GM23338 (cell line): ENCODE results near the gene GSTK1. TPM values are rescaled to one million over a fixed set of nuclear protein-coding genes. Genes with fewer than 3 reads are reported as not detected.

Experiments used
- ATAC-seq: fragments of 200-7000 bp; cut with Tn5 transposase; 3 replicates; pipeline ENCODE4 v1.9.1; 2020
- DNase-seq: peaks from one replicate; pipeline ENCODE4 v3.0.0-alpha.2; 2015; ENCODE audit warnings: low spot score
- H2AFZ ChIP-seq: fragments of 200-600 bp; sonication (generic); 2 replicates; pipeline ENCODE4 v1.8.0; 2016; ENCODE audit warnings: antibody characterized with exemption, mild to moderate bottlenecking, moderate library complexity
- H3F3A ChIP-seq: fragments of 200-600 bp; sonication (generic); replicated peaks from 2 replicates; pipeline ENCODE4 v1.8.0; 2017; ENCODE audit warnings: antibody characterized with exemption, mixed run types, low read depth
- H3K27ac ChIP-seq: fragments of 200-600 bp; sonication (generic); 2 replicates; pipeline ENCODE4 v1.6.1; 2016; ENCODE audit warnings: low read depth
- H3K27me3 ChIP-seq: fragments of 200-600 bp; sonication (generic); 2 replicates; pipeline ENCODE4 v1.8.0; 2016; ENCODE audit warnings: mild to moderate bottlenecking, mixed run types, moderate library complexity; ENCODE audit not compliant: insufficient read depth
- H3K36me3 ChIP-seq: fragments of 200-600 bp; sonication (generic); 2 replicates; pipeline ENCODE4 v1.8.0; 2016; ENCODE audit warnings: mild to moderate bottlenecking; ENCODE audit not compliant: insufficient read depth
- H3K4me1 ChIP-seq: fragments of 200-600 bp; sonication (generic); 2 replicates; pipeline ENCODE4 v1.8.0; 2016; ENCODE audit warnings: mild to moderate bottlenecking, moderate library complexity; ENCODE audit not compliant: insufficient read depth
- H3K4me2 ChIP-seq: fragments of 200-600 bp; sonication (generic); 2 replicates; pipeline ENCODE4 v1.7.1; 2017; ENCODE audit warnings: mixed run types
- H3K4me3 ChIP-seq: fragments of 200-600 bp; sonication (generic); 2 replicates; pipeline ENCODE4 v1.6.1; 2016; ENCODE audit warnings: mixed run types
- H3K79me2 ChIP-seq: fragments of 200-600 bp; sonication (generic); replicated peaks from 2 replicates; pipeline ENCODE4 v1.8.0; 2017; ENCODE audit warnings: mild to moderate bottlenecking; ENCODE audit not compliant: insufficient read depth
- H3K9me2 ChIP-seq: fragments of 200-600 bp; sonication (generic); 2 replicates; pipeline ENCODE4 v1.8.0; 2017; ENCODE audit not compliant: insufficient read depth
- H4K20me1 ChIP-seq: fragments of 200-600 bp; sonication (generic); replicated peaks from 2 replicates; pipeline ENCODE4 v1.8.0; 2017; ENCODE audit warnings: mild to moderate bottlenecking; ENCODE audit not compliant: insufficient read depth
- H3K27ac Mint-ChIP-seq: 2 replicates; pipeline ENCODE4 v1.8.0; 2020; ENCODE audit warnings: inconsistent platforms, mild to moderate bottlenecking, moderate library complexity, mixed read lengths
- H3K27me3 Mint-ChIP-seq: 3 replicates; pipeline ENCODE4 v1.8.0; 2022; ENCODE audit warnings: low read depth, mild to moderate bottlenecking, moderate library complexity, mixed read lengths, inconsistent platforms; ENCODE audit not compliant: insufficient read depth, poor library complexity
- H3K36me3 Mint-ChIP-seq: 3 replicates; pipeline ENCODE4 v1.8.0; 2021; ENCODE audit warnings: low read depth, mild to moderate bottlenecking, inconsistent platforms, moderate library complexity, mixed read lengths
- H3K4me1 Mint-ChIP-seq: 3 replicates; pipeline ENCODE4 v1.8.0; 2020; ENCODE audit warnings: mild to moderate bottlenecking, inconsistent platforms, mixed read lengths
- H3K4me3 Mint-ChIP-seq: 3 replicates; pipeline ENCODE4 v1.8.0; 2021; ENCODE audit warnings: moderate library complexity, mild to moderate bottlenecking, inconsistent platforms, mixed read lengths
- H3K9me3 Mint-ChIP-seq: 3 replicates; pipeline ENCODE4 v1.8.0; 2020; ENCODE audit warnings: moderate library complexity, mild to moderate bottlenecking, inconsistent platforms, mixed read lengths
- CREB1 ChIP-seq: fragments of 250-450 bp; sonication (Bioruptor Pico); IDR thresholded peaks from 2 replicates; pipeline ENCODE4 v1.5.0; 2020; ENCODE audit warnings: low read depth, mild to moderate bottlenecking, moderate library complexity
- CTCF ChIP-seq, 2 experiments: fragments of 200-600 bp in 1 of 2; sonication (generic) in 1 of 2; conservative IDR thresholded peaks; 2 replicates each; pipeline versions ENCODE4 v1.5.1 to v1.6.1; 2016 to 2017; ENCODE audit warnings: antibody characterized with exemption in 2 of 2, low read depth in 2 of 2, mild to moderate bottlenecking in 2 of 2, moderate library complexity in 1 of 2
- ETS1 ChIP-seq: IDR thresholded peaks from 2 replicates; pipeline ENCODE4 v1.6.1; 2016; ENCODE audit warnings: antibody characterized with exemption
- EZH2 ChIP-seq: fragments of 200-600 bp; sonication (generic); IDR thresholded peaks from one replicate; pipeline ENCODE4 v1.8.0; 2017; ENCODE audit warnings: antibody characterized with exemption, mild to moderate bottlenecking, low read depth; ENCODE audit not compliant: unreplicated experiment
- JUNB ChIP-seq: IDR thresholded peaks from one replicate; pipeline ENCODE4 v1.6.1; 2016; ENCODE audit warnings: antibody characterized with exemption; ENCODE audit not compliant: unreplicated experiment
- NANOG ChIP-seq: IDR thresholded peaks from 2 replicates; pipeline ENCODE4 v1.6.1; 2016; ENCODE audit warnings: antibody characterized with exemption, borderline replicate concordance
- ZNF331 ChIP-seq: fragments of 250-450 bp; sonication (Bioruptor Pico); IDR thresholded peaks from 2 replicates; pipeline ENCODE4 v1.5.0; 2020; ENCODE audit warnings: low read depth, mild to moderate bottlenecking, moderate library complexity
- ZNF462 ChIP-seq: fragments of 250-450 bp; sonication (Bioruptor Pico); IDR thresholded peaks from 2 replicates; pipeline ENCODE4 v1.5.0; 2020; ENCODE audit warnings: mild to moderate bottlenecking, moderate library complexity
- polyA plus RNA-seq: library from polyadenylated mRNA; unstranded; fragments of >200 nt; fragmentation: Nextera tagmentation; extraction: Ambion mirVana; gene quantifications from 2 replicates; pipeline ENCODE4 v1.2.1, GENCODE V29; 2016
- total RNA-seq: library from RNA; depleted of rRNA; stranded (reverse); fragments of >200 nt; shearing (Covaris generic); gene quantifications from 2 replicates; pipeline ENCODE4 v1.2.3, GENCODE V29; 2014

The GSTK1 gene
- total and polyA plus RNA-seq, 2 experiments from 2014 or later, result 26.4 to 27.5 TPM

GRCh38 chr7:143285470-143285778 is 22.2 kb downstream of the GSTK1 start:
- DNase-seq (peak; percentile 39), ATAC-seq (no peak)
- Histone ChIP-seq H3K4me1 (peaks cover 42% of the 10 kb centered on the region), H3K9me2 (peaks cover 6% of the 10 kb centered on the region; the same call in 1 of the 2 replicates), H3K27ac (no peak overlapping the region), H3K4me3 (peak overlapping the region; percentile 52), H3K36me3 (no peaks in the 10 kb centered on the region), H4K20me1 (peaks cover 4% of the 10 kb centered on the region; the same call in 1 of the 2 replicates), H3K27me3 (peaks cover 24% of the 10 kb centered on the region), H2AFZ (peak overlapping the region; percentile 66), H3K4me2 (peak overlapping the region; percentile 90), H3F3A (peaks cover 13% of the 10 kb centered on the region; the same call in 1 of the 2 replicates), H3K79me2 (peaks cover 19% of the 10 kb centered on the region)
- H3K36me3 Mint-ChIP-seq, result peaks cover 30% of the 10 kb centered on the region
- H3K9me3 Mint-ChIP-seq, result peaks cover 18% of the 10 kb centered on the region
- H3K27me3 Mint-ChIP-seq, result peaks cover 45% of the 10 kb centered on the region
- H3K27ac Mint-ChIP-seq, result no peak overlapping the region
- H3K4me1 Mint-ChIP-seq, result peaks cover 43% of the 10 kb centered on the region
- TF ChIP-seq EZH2 (no peak), NANOG (no peak), JUNB (no peak)
- H3K4me3 Mint-ChIP-seq, result peak overlapping the region; percentile 65

GRCh38 chr7:143285806-143286521 is 22.7 kb downstream of the GSTK1 start:
- DNase-seq, result no peak
- no peak overlapping the region for H3K27ac Mint-ChIP-seq
- H3K36me3 ChIP-seq, result peaks cover 4% of the 10 kb centered on the region; the same call in 1 of the 2 replicates

More at GRCh38 chr7:143285806-143286521, 22.7 kb downstream of the GSTK1 start:
- peaks cover 6% of the 10 kb centered on the region; the same call in 1 of the 2 replicates for H3K9me2 ChIP-seq
- peaks cover 42% of the 10 kb centered on the region for H3K4me1 ChIP-seq
- Mint-ChIP-seq H3K36me3 (peaks cover 33% of the 10 kb centered on the region), H3K4me3 (no peak overlapping the region; the same call in 2 of the 3 replicates), H3K27me3 (peaks cover 45% of the 10 kb centered on the region), H3K9me3 (peaks cover 18% of the 10 kb centered on the region), H3K4me1 (peaks cover 43% of the 10 kb centered on the region)
- TF ChIP-seq ZNF331 (CRISPR knock-in tag) (no peak), CREB1 (CRISPR knock-in tag) (no peak), NANOG (no peak), CTCF (conservative IDR thresholded peaks at IDR 0.05; ENCODE audit: low read depth in 2 of 2) (no peak), ZNF462 (CRISPR knock-in tag) (no peak), ETS1 (no peak)
- no peak overlapping the region for H3K27ac ChIP-seq
- peaks cover 9% of the 10 kb centered on the region; the same call in 1 of the 2 replicates for H4K20me1 ChIP-seq
- H3K4me3 ChIP-seq, result peak overlapping the region; percentile 52; the same call in 1 of the 2 replicates
- H3F3A ChIP-seq, result peaks cover 13% of the 10 kb centered on the region; the same call in 1 of the 2 replicates
- H3K27me3 ChIP-seq, result peaks cover 24% of the 10 kb centered on the region
- H3K4me2 ChIP-seq, result peak overlapping the region; percentile 90
- no peak overlapping the region for H2AFZ ChIP-seq
- peaks cover 24% of the 10 kb centered on the region for H3K79me2 ChIP-seq
- ATAC-seq, result no peak
